GM12865 (cell line): Measurements from ENCODE around the gene TRIM62.
"Not testable (repeated sequence)": the region's sequence is repeated elsewhere in the genome, so short reads cannot be mapped to it uniquely, and the experiment has no call there.

Experiments used
- DNase-seq: peaks from one replicate; pipeline ENCODE4 v3.0.0; 2010; ENCODE audit warnings: low read depth
- H3K4me3 ChIP-seq: 2 replicates; pipeline ENCODE4 v1.5.1; 2011; ENCODE audit warnings: mild to moderate bottlenecking, low read depth, low read length, control low read depth
- TF ChIP-seq, protein P1 (sequence below): IDR thresholded peaks from 2 replicates; pipeline ENCODE4 v1.5.1; 2011; ENCODE audit warnings: low read length, control low read depth, low read depth, inconsistent platforms; ENCODE audit not compliant: insufficient read depth; ENCODE audit errors: missing control alignments

Gene TRIM62

GRCh38 chr1:33137800-33138199 is 44.0 kb downstream of the TRIM62 start:
- no peak overlapping the region for H3K4me3 ChIP-seq
- TF ChIP-seq, protein P1, sequence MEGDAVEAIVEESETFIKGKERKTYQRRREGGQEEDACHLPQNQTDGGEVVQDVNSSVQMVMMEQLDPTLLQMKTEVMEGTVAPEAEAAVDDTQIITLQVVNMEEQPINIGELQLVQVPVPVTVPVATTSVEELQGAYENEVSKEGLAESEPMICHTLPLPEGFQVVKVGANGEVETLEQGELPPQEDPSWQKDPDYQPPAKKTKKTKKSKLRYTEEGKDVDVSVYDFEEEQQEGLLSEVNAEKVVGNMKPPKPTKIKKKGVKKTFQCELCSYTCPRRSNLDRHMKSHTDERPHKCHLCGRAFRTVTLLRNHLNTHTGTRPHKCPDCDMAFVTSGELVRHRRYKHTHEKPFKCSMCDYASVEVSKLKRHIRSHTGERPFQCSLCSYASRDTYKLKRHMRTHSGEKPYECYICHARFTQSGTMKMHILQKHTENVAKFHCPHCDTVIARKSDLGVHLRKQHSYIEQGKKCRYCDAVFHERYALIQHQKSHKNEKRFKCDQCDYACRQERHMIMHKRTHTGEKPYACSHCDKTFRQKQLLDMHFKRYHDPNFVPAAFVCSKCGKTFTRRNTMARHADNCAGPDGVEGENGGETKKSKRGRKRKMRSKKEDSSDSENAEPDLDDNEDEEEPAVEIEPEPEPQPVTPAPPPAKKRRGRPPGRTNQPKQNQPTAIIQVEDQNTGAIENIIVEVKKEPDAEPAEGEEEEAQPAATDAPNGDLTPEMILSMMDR = peak; percentile 64
- DNase-seq = peak; percentile 55

- DNase-seq = not testable (repeated sequence)
Observed at GRCh38 chr1:33136041-33136440, 45.8 kb downstream of the TRIM62 start.

DNA sequence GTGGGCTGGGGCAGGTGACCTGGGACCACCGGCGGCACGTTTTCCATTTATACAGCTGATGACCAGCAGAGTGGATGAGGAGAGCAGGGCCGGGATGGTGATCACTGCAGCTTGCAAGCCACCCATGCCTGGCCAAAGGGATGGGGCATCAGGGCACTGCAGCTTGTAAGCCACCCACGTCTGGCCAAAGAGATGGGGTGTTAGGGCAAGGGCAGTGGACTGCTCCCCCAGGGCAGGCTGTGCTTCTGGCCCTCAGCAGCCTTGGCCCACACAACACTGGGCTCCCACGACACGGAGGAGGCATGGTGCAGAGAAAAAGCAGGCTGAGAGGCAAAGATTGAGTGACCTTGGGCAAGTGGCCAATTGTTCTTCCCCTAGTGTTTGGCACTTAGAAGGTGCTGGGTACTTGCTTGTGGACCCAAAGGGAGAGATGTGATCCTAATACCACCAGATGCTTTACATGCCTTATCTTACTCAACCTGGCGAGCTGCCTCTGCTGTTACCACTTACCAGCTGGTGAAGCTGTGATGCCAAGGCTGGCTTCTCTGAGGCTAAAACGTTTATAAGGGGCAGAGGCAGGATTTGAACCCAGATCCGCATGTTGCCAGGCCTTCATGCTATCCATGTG is 48.3 kb downstream of the TRIM62 start:
- no peak overlapping the region for H3K4me3 ChIP-seq
- TF ChIP-seq, protein P1 = no peak
- DNase-seq = no peak

More at GRCh38 chr1:33136041-33136440, 45.8 kb downstream of the TRIM62 start:
- not testable (repeated sequence) for H3K4me3 ChIP-seq

GRCh38 chr1:33132549-33132948 is 49.3 kb downstream of the TRIM62 start:
- DNase-seq = no peak
- no peak overlapping the region for H3K4me3 ChIP-seq
- TF ChIP-seq, protein P1 = no peak

GRCh38 chr1:33131191-33131590 is 50.7 kb downstream of the TRIM62 start:
- TF ChIP-seq, protein P1 = no peak
- no peak overlapping the region for H3K4me3 ChIP-seq
- no peak for DNase-seq

DNA sequence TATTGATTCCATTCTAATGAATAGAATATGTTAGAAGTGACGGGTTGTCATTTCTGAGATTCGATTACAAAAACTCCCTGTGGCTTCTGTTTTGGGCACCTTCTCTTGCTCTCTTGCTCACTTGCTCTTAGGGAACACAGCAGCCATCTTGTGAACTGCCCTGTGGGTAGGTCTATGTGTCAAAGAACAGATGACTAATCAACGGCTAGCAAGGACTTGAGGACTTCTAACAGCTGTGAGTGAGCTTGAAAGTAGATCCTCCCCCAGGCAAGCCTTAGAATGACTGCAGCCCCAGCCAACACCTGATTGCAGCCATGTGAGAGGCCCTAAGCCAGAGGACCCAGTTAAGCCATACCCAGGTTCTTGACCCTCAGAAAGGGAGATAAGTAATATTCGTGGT is 51.5 kb downstream of the TRIM62 start:
- no peak overlapping the region for H3K4me3 ChIP-seq
- TF ChIP-seq, protein P1 = no peak
- DNase-seq = peak; percentile 61

- TF ChIP-seq, protein P1 = no peak
- no peak for DNase-seq
- no peak overlapping the region for H3K4me3 ChIP-seq
Observed at GRCh38 chr1:33128781-33129180, 53.1 kb downstream of the TRIM62 start.
